Body of pancreas (tissue), 4 donors: ENCODE results near the gene SLC2A4RG.

Source experiments
- POLR2A ChIP-seq, 3 donors: fragments of 450-650 bp; IDR thresholded peaks; one replicate each; pipeline ENCODE4 v1.6.1; 2016; ENCODE audit warnings: antibody characterized with exemption in 3 of 3, mild to moderate bottlenecking in 2 of 3
- TF ChIP-seq, protein P1 (sequence below), 7 experiments: fragments of 450-650 bp in 4 of 7; fragments of 200-600 bp in 3 of 7; sonication (generic) in 3 of 7; IDR thresholded peaks; one replicate each; pipeline ENCODE4 v1.5.1; 2016 to 2019; ENCODE audit warnings: antibody characterized with exemption in 7 of 7

DNA sequence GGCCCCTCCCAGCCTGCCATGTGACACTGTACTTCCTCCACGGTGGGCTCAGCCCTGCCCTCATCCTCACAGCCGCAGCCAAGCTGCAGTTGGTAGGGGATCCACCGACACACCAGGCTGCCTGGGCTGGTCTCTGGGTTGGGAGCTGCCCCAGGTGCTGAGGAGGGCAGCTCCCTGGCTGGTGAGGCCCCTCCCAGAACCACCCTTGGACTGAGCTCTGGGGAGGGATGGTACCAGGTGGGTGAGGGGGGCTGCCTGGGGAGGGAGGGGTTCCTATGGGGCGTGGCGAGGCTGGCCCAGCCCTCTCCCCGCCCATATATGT lies 43.3 kb upstream of the SLC2A4RG start:
- TF ChIP-seq POLR2A (IDR thresholded peaks at IDR 0.05) = no peak
- TF ChIP-seq, protein P1, sequence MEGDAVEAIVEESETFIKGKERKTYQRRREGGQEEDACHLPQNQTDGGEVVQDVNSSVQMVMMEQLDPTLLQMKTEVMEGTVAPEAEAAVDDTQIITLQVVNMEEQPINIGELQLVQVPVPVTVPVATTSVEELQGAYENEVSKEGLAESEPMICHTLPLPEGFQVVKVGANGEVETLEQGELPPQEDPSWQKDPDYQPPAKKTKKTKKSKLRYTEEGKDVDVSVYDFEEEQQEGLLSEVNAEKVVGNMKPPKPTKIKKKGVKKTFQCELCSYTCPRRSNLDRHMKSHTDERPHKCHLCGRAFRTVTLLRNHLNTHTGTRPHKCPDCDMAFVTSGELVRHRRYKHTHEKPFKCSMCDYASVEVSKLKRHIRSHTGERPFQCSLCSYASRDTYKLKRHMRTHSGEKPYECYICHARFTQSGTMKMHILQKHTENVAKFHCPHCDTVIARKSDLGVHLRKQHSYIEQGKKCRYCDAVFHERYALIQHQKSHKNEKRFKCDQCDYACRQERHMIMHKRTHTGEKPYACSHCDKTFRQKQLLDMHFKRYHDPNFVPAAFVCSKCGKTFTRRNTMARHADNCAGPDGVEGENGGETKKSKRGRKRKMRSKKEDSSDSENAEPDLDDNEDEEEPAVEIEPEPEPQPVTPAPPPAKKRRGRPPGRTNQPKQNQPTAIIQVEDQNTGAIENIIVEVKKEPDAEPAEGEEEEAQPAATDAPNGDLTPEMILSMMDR (IDR thresholded peaks at IDR 0.05) = no peak
